Measurements from ENCODE around the gene NSUN4. TPM values are rescaled to one million over a fixed set of nuclear protein-coding genes. Genes with fewer than 3 reads are reported as not detected.
A peak's percentile ranks its signal among the peaks of the same experiment; 100 is the strongest.

Gene NSUN4
- total RNA-seq = 21.2 to 23.5 TPM (median 23.4 TPM) in 3 replicates
- long read RNA-seq, partial matches to known transcripts = 2 of 12 reads
- long read RNA-seq, other reads (novel, unspliced or antisense) = 8 of 12 reads

GRCh38 chr1:46340404-46341221 lies at the start of gene NSUN4:
Gene NSUN4, plus strand, starts transcription at chr1:46340807. Its CDS starts 20 bp downstream, at chr1:46340827.
- peak; percentile 95 for DNase-seq (ENCODE audit: low spot score)
- Mint-ChIP-seq H3K9me3 (ENCODE audit: low read depth) (no peaks in the 10 kb centered on the region), H3K4me3 (ENCODE audit: unreplicated experiment) (peak within 1 kb of the TSS; percentile 100), H3K27me3 (ENCODE audit: low read depth) (no peaks in the 10 kb centered on the region), H3K36me3 (ENCODE audit: low read depth) (peaks cover 5% of the 10 kb centered on the region), H3K27ac (ENCODE audit: unreplicated experiment) (peak within 1 kb of the TSS; percentile 100), H3K4me1 (ENCODE audit: low read depth) (peaks cover 47% of the 10 kb centered on the region)
- peak; percentile 87 for TF ChIP-seq CTCF (IDR thresholded peaks at IDR 0.05)

GRCh38 chr1:46295306-46295705 lies 45.3 kb upstream of the NSUN4 start:
- Mint-ChIP-seq H3K27me3 (ENCODE audit: low read depth) (no peaks in the 10 kb centered on the region), H3K9me3 (ENCODE audit: low read depth) (no peaks in the 10 kb centered on the region), H3K27ac (ENCODE audit: unreplicated experiment) (no peak overlapping the region), H3K4me1 (ENCODE audit: low read depth) (peaks cover 11% of the 10 kb centered on the region), H3K36me3 (ENCODE audit: low read depth) (peaks cover 28% of the 10 kb centered on the region), H3K4me3 (ENCODE audit: unreplicated experiment) (no peak overlapping the region)
- no peak for TF ChIP-seq CTCF (IDR thresholded peaks at IDR 0.05)
- DNase-seq (ENCODE audit: low spot score) = no peak

- Mint-ChIP-seq H3K27me3 (ENCODE audit: low read depth) (no peaks in the 10 kb centered on the region), H3K4me1 (ENCODE audit: low read depth) (peaks cover 23% of the 10 kb centered on the region), H3K4me3 (ENCODE audit: unreplicated experiment) (no peak overlapping the region), H3K36me3 (ENCODE audit: low read depth) (peaks cover 26% of the 10 kb centered on the region), H3K9me3 (ENCODE audit: low read depth) (no peaks in the 10 kb centered on the region), H3K27ac (ENCODE audit: unreplicated experiment) (peak overlapping the region; percentile 10)
- no peak for DNase-seq (ENCODE audit: low spot score)
- no peak for TF ChIP-seq CTCF (IDR thresholded peaks at IDR 0.05)
Measured at GRCh38 chr1:46298387-46298786, 42.2 kb upstream of the NSUN4 start.

GRCh38 chr1:46300673-46301405 lies 39.8 kb upstream of the NSUN4 start:
- Mint-ChIP-seq H3K9me3 (ENCODE audit: low read depth) (no peaks in the 10 kb centered on the region), H3K27me3 (ENCODE audit: low read depth) (no peaks in the 10 kb centered on the region), H3K36me3 (ENCODE audit: low read depth) (peaks cover 18% of the 10 kb centered on the region), H3K4me1 (ENCODE audit: low read depth) (peaks cover 40% of the 10 kb centered on the region), H3K4me3 (ENCODE audit: unreplicated experiment) (peak overlapping the region; percentile 86), H3K27ac (ENCODE audit: unreplicated experiment) (peak overlapping the region; percentile 99)
- TF ChIP-seq CTCF (IDR thresholded peaks at IDR 0.05) = no peak
- DNase-seq (ENCODE audit: low spot score) = no peak

- H3K36me3 Mint-ChIP-seq (ENCODE audit: low read depth) = peaks cover 16% of the 10 kb centered on the region
- no peak for DNase-seq (ENCODE audit: low spot score)
- no peak for TF ChIP-seq CTCF (IDR thresholded peaks at IDR 0.05)
- H3K27ac Mint-ChIP-seq (ENCODE audit: unreplicated experiment) = peak overlapping the region; percentile 99
- H3K4me3 Mint-ChIP-seq (ENCODE audit: unreplicated experiment) = peak overlapping the region; percentile 86
- no peaks in the 10 kb centered on the region for H3K9me3 Mint-ChIP-seq (ENCODE audit: low read depth)
- peaks cover 45% of the 10 kb centered on the region for H3K4me1 Mint-ChIP-seq (ENCODE audit: low read depth)
- H3K27me3 Mint-ChIP-seq (ENCODE audit: low read depth) = no peaks in the 10 kb centered on the region
Measured at GRCh38 chr1:46301406-46301807, 39.2 kb upstream of the NSUN4 start.
